GM12801 (cell line): ENCODE data around the gene FLCN.

Source experiments
- TF ChIP-seq, protein P1 (sequence below): IDR thresholded peaks from one replicate; pipeline ENCODE4 v1.5.1; 2011; ENCODE audit warnings: control low read depth; ENCODE audit not compliant: insufficient read length; ENCODE audit errors: extremely low read depth

FLCN gene

GRCh38 chr17:17214646-17215436 lies 22.1 kb downstream of the FLCN start:
- TF ChIP-seq, protein P1, sequence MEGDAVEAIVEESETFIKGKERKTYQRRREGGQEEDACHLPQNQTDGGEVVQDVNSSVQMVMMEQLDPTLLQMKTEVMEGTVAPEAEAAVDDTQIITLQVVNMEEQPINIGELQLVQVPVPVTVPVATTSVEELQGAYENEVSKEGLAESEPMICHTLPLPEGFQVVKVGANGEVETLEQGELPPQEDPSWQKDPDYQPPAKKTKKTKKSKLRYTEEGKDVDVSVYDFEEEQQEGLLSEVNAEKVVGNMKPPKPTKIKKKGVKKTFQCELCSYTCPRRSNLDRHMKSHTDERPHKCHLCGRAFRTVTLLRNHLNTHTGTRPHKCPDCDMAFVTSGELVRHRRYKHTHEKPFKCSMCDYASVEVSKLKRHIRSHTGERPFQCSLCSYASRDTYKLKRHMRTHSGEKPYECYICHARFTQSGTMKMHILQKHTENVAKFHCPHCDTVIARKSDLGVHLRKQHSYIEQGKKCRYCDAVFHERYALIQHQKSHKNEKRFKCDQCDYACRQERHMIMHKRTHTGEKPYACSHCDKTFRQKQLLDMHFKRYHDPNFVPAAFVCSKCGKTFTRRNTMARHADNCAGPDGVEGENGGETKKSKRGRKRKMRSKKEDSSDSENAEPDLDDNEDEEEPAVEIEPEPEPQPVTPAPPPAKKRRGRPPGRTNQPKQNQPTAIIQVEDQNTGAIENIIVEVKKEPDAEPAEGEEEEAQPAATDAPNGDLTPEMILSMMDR = no peak

DNA sequence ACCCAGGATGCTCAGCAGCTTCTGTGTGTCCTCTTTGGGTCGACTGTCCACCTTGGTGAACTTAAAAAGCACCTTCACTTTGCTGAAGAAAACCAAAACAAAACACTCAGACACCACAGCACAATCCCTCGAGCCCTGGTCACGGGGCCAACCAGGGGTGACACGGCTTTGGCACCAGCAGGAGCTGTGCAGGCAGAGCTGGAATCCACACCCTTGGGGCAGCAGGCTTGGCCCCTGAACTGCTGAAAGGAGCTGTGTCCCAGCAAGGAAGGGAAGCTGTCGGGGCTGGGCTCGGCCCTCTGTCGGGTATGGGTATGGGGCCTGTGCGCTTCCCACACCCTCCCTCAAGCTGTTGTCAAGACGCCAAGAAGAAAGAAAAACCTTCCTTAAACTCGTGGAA lies 23.2 kb downstream of the FLCN start:
- TF ChIP-seq, protein P1 = no peak

DNA sequence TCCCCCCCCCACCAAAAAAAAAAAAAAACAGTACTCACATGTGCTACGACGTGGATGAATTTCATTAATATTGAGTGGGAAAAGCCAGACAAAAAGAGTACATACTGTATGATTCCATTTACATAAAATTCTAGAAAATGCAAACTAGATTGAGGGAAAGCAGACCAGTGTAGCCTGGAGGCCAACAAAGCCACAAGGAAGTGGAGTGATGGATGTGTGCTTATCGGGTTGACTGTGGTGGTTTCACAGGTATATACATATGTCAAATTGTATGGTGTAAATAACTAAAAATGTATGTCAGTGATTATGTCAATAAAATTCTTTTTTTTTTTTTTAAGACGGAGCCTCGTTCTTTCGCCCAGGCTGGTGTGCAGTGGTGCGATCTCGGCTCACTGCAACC lies 29.0 kb downstream of the FLCN start:
- TF ChIP-seq, protein P1 = no peak

DNA sequence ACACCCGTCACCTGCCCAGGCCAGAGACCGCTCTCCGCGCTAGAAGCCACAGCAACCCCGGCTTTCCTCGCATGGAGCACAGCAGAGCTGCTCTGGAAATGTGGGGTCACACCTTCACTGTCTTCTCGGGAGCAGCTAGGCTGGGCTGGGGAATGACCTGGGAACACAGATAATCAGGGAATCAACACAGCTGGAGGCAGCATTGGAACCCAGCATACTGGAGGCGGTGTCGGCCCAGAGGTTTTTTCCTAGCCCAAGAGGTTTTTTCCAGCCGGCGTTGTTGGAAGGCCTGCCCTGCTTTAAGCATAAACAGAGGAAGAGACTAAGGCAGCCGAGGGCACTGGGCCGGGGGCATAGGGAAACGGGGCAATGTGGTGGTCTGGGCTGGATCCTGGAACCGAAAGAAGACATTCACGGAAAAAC lies 30.0 kb downstream of the FLCN start:
- TF ChIP-seq, protein P1 = no peak

- TF ChIP-seq, protein P1 = no peak
Measured at GRCh38 chr17:17206124-17206912, 30.6 kb downstream of the FLCN start, which contains the start of gene PLD6. Gene PLD6, minus strand, starts transcription at chr17:17206333. Its CDS starts 47 bp downstream, at chr17:17206286.

DNA sequence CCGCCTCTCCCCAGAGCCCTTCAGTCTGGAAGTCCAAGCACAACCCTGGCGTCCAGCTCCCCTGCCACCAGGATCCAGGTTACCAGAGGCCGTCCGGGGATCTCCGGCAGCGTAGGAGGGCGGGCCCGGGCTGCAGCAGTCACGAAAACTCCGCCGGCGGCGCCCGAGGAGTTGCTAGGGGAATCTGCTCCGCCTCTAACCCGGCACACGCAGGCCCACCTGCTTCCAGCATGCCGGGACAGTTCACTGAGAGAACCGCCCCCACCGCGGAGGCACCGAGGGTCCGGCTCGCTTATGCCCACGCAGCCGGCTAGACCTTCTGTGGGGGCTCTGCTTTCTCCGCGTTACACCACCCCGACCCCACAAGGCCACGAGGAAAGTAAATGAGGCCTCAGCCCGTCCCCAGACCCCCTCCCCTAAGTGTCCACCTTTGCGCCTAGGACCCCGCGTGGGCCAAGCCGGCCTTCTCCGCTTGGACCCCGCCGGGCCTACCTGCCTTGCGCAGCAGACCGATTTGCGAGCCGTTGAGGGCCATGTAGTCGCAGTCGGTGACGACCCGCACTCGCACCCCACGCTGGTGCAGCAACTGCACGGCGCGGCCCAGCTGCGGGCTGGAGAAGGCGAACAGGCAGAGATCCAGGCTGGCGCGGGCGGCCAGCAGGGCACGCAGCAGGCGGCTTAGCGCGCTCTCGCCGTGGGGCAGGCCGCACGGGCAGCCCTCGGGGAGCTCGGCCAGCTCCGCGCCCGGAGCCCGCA lies 31.4 kb downstream of the FLCN start:
- TF ChIP-seq, protein P1 = no peak

DNA sequence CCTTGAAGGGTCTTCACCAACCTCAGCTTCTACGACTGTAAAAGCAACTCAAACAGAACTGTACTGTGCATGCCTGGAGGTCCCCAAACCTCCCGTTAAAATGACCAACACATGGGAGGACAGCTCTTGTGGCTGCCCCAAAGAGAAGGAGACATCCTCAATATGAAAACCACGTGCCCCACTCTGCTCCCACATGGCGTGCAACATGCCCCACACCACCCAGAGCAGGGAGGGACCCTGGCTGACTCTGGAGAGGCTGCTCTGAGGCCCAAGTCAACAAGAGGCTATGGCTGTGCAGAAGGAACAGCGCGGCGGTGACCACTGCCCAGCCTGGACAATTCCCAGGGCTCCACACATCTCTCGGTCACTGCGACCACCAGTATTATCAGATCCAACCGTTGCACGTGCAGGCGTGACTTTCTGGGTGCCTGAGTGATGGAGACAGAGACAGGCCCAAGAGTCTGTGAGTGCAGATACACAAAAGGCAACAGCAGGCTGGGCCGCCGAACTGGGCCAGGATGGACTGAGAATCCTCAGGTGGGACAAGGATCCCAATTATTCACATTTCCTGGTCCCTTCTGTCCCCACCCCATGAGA lies 32.2 kb downstream of the FLCN start:
- TF ChIP-seq, protein P1 = no peak
